Measurements from ENCODE around the gene TMC1.

DNA sequence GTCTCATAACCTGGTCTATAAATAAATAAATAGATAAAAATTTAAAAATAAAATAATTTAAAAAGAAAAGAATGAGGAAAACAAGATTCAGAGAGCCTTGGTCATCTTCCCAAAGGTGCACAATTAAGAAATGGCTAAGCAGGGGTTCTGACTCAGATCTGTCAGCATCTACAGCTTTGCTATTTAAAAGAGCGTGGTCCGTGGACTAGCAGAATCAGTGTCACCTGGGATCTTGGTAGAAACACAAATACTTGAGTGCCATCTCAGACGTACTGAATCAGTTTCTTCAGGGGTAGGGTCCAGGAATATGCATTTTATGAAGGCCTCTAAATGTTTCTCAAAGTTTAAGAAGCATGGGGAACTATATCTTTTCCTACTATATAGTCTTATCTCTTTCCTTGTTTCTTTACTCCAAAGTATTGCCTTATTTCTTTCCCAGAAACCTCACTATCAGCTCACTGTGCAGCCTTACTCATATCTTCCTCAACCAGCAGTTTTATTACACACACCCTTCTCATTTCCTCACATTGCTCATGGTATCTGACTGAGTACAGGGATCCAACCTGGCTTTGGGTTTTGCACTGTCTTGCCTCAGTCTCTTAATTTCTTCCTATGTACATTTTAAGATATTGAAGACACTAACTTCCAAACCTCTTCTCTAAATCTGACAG lies 58.6 kb downstream of the TMC1 start:
- no peak for TF ChIP-seq NFIB (CRISPR knock-in tag; IDR thresholded peaks at IDR 0.05; ENCODE audit: borderline replicate concordance)
- TF ChIP-seq CTCF (CRISPR knock-in tag; IDR thresholded peaks at IDR 0.05), result no peak
- TF ChIP-seq FOXP1 (IDR thresholded peaks at IDR 0.05), result no peak
- no peak for TF ChIP-seq FOXP1 (CRISPR knock-in tag; IDR thresholded peaks at IDR 0.05)
- no peak for TF ChIP-seq KLF16 (CRISPR knock-in tag; IDR thresholded peaks at IDR 0.05)
- no peak for TF ChIP-seq PCBP2 (optimal IDR thresholded peaks at IDR 0.05; ENCODE audit: low read depth, low read length, poor library complexity, severe bottlenecking)
- TF ChIP-seq ZBTB7A (CRISPR knock-in tag; IDR thresholded peaks at IDR 0.05), result no peak
- no peak for TF ChIP-seq NCOA1 (CRISPR knock-in tag; IDR thresholded peaks at IDR 0.05)
- TF ChIP-seq ZFP1 (CRISPR knock-in tag; IDR thresholded peaks at IDR 0.05), result no peak
- TF ChIP-seq ZNF142 (CRISPR knock-in tag; IDR thresholded peaks at IDR 0.05), result no peak
- no peak for TF ChIP-seq CREB1 (IDR thresholded peaks at IDR 0.05)
- TF ChIP-seq CREB1 (CRISPR knock-in tag; IDR thresholded peaks at IDR 0.05), result no peak
- no peak for TF ChIP-seq ARHGAP35 (CRISPR knock-in tag; IDR thresholded peaks at IDR 0.05; ENCODE audit: borderline replicate concordance)
- no peak for TF ChIP-seq POLR2A (IDR thresholded peaks at IDR 0.05; ENCODE audit: insufficient read depth in 1 of 2, low read depth in 2 of 2, low read length in 2 of 2)

All from HepG2 (cell line).